ENCODE data around the gene SORCS1.
"Not testable (repeated sequence)": the region's sequence is repeated elsewhere in the genome, so short reads cannot be mapped to it uniquely, and the experiment has no call there.

DNA sequence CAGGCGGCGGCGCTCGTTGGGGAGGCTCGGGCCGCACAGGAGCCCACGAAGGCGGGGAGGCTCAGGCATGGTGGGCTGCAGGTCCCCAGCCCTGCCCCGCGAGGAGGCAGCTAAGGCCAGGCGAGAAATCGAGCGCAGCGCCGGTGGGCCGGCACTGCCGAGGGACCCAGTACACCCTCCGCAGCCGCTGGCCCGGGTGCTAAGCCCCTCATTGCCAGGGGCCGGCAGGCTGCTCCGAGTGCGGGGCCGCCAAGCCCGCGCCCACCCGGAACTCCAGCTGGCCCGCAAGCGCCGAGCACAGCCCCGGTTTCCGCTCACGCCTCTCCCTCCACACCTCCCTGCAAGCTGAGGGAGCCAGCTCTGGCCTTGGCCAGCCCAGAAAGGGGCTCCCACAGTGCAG, 236.4 kb downstream of the SORCS1 start:
- TF ChIP-seq, protein P1, sequence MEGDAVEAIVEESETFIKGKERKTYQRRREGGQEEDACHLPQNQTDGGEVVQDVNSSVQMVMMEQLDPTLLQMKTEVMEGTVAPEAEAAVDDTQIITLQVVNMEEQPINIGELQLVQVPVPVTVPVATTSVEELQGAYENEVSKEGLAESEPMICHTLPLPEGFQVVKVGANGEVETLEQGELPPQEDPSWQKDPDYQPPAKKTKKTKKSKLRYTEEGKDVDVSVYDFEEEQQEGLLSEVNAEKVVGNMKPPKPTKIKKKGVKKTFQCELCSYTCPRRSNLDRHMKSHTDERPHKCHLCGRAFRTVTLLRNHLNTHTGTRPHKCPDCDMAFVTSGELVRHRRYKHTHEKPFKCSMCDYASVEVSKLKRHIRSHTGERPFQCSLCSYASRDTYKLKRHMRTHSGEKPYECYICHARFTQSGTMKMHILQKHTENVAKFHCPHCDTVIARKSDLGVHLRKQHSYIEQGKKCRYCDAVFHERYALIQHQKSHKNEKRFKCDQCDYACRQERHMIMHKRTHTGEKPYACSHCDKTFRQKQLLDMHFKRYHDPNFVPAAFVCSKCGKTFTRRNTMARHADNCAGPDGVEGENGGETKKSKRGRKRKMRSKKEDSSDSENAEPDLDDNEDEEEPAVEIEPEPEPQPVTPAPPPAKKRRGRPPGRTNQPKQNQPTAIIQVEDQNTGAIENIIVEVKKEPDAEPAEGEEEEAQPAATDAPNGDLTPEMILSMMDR (IDR thresholded peaks at IDR 0.05; ENCODE audit: low read length): not testable (repeated sequence)
- not testable (repeated sequence) for TF ChIP-seq EZH2phosphoT487 (IDR thresholded peaks at IDR 0.05; ENCODE audit: low read length); EZH2 (optimal IDR thresholded peaks at IDR 0.05; ENCODE audit: low read depth, low read length)
